Measurements from ENCODE around the gene SLC10A3. TPM values are rescaled to one million over a fixed set of nuclear protein-coding genes. Genes with fewer than 3 reads are reported as not detected.

Gene SLC10A3
- polyA plus RNA-seq, 6 donors from 2014 or later, result 33.5 to 65.1 (median 38.0) TPM

GRCh38 chrX:154463611-154464220, 26.7 kb downstream of the SLC10A3 start:
- Mint-ChIP-seq H3K27me3 (no peaks in the 10 kb centered on the region), H3K4me1 (peaks cover 4 to 21% (median 14%) of the 10 kb centered on the region in 3 donors), H3K36me3 (no peaks in the 10 kb centered on the region), H3K4me3 (no peak overlapping the region), H3K27ac (peak overlapping the region in 1 of 6 donors; percentile 21), H3K9me3 (peaks cover 0 to 2% (median 0%) of the 10 kb centered on the region in 7 donors)
- no peak for ATAC-seq (ENCODE audit: low read depth in 2 of 2)
- no peak for DNase-seq

- H3K27ac Mint-ChIP-seq, result no peak overlapping the region
- ATAC-seq (ENCODE audit: low read depth in 2 of 2), result no peak
- no peak for DNase-seq
- no peaks in the 10 kb centered on the region for H3K27me3 Mint-ChIP-seq
- H3K4me3 Mint-ChIP-seq, result no peak overlapping the region
- H3K4me1 Mint-ChIP-seq, result peaks cover 6 to 24% (median 16%) of the 10 kb centered on the region in 3 donors
- H3K36me3 Mint-ChIP-seq, result no peaks in the 10 kb centered on the region
- H3K9me3 Mint-ChIP-seq, result peaks cover 0 to 3% (median 0%) of the 10 kb centered on the region in 7 donors
These were observed 28.0 kb downstream of the SLC10A3 start for GRCh38 chrX:154462396-154462795.

- Mint-ChIP-seq H3K9me3 (peaks cover 0 to 7% (median 0%) of the 10 kb centered on the region in 7 donors), H3K4me3 (peak overlapping the region in 5 of 8 donors; percentile 5 to 74 (median 51)), H3K4me1 (peaks cover 9 to 28% (median 19%) of the 10 kb centered on the region in 3 donors), H3K27ac (no peak overlapping the region), H3K36me3 (no peaks in the 10 kb centered on the region), H3K27me3 (no peaks in the 10 kb centered on the region)
- ATAC-seq (ENCODE audit: low read depth in 2 of 2) (no peak), DNase-seq (no peak)
These were observed 30.1 kb downstream of the SLC10A3 start for GRCh38 chrX:154460326-154460725.

- Mint-ChIP-seq H3K4me3 (peak overlapping the region in 7 of 8 donors; percentile 29 to 89 (median 73)), H3K36me3 (no peaks in the 10 kb centered on the region), H3K4me1 (peaks cover 9 to 28% (median 19%) of the 10 kb centered on the region in 3 donors), H3K27me3 (no peaks in the 10 kb centered on the region), H3K27ac (no peak overlapping the region), H3K9me3 (peaks cover 0 to 9% (median 0%) of the 10 kb centered on the region in 7 donors)
- DNase-seq, result no peak
- no peak for ATAC-seq (ENCODE audit: low read depth in 2 of 2)
These were observed 30.6 kb downstream of the SLC10A3 start for GRCh38 chrX:154459832-154460231.

GRCh38 chrX:154458954-154459778, 31.3 kb downstream of the SLC10A3 start:
- no peak for DNase-seq
- Mint-ChIP-seq H3K27ac (peak overlapping the region in 4 of 6 donors; percentile 25 to 76 (median 64)), H3K4me1 (peaks cover 11 to 28% (median 19%) of the 10 kb centered on the region in 3 donors), H3K36me3 (no peaks in the 10 kb centered on the region), H3K27me3 (no peaks in the 10 kb centered on the region), H3K9me3 (peaks cover 0 to 9% (median 0%) of the 10 kb centered on the region in 7 donors), H3K4me3 (peak overlapping the region; percentile 74 to 89 (median 84))
- ATAC-seq (ENCODE audit: low read depth in 2 of 2), result peak in 1 of 2 donors; percentile 14

- ATAC-seq (ENCODE audit: low read depth in 2 of 2), result peak; percentile 79 to 82
- peak; percentile 71 for DNase-seq
- Mint-ChIP-seq H3K36me3 (no peaks in the 10 kb centered on the region), H3K4me3 (peak within 1 kb of the TSS; percentile 86 to 97 (median 92)), H3K27ac (peak within 1 kb of the TSS; percentile 69 to 97 (median 94)), H3K27me3 (no peaks in the 10 kb centered on the region), H3K4me1 (peaks cover 11 to 28% (median 19%) of the 10 kb centered on the region in 3 donors), H3K9me3 (peaks cover 0 to 9% (median 0%) of the 10 kb centered on the region in 7 donors)
These were observed 32.1 kb downstream of the SLC10A3 start, which contains the start of gene PLXNA3 for GRCh38 chrX:154458116-154458953. PLXNA3 (plus strand) TSS chrX:154458281; CDS start chrX:154460184, 1,903 bp downstream.

GRCh38 chrX:154457491-154458115, 32.8 kb downstream of the SLC10A3 start:
- peak overlapping the region; percentile 69 to 97 (median 94) for H3K27ac Mint-ChIP-seq
- ATAC-seq (ENCODE audit: low read depth in 2 of 2), result peak; percentile 73 to 75
- no peaks in the 10 kb centered on the region for H3K36me3 Mint-ChIP-seq
- peaks cover 11 to 28% (median 19%) of the 10 kb centered on the region in 3 donors for H3K4me1 Mint-ChIP-seq
- peaks cover 0 to 7% (median 0%) of the 10 kb centered on the region in 7 donors for H3K9me3 Mint-ChIP-seq
- peak overlapping the region; percentile 86 to 97 (median 92) for H3K4me3 Mint-ChIP-seq
- peak; percentile 73 for DNase-seq
- no peaks in the 10 kb centered on the region for H3K27me3 Mint-ChIP-seq

- peaks cover 0 to 7% (median 0%) of the 10 kb centered on the region in 7 donors for H3K9me3 Mint-ChIP-seq
- no peaks in the 10 kb centered on the region for H3K27me3 Mint-ChIP-seq
- ATAC-seq (ENCODE audit: low read depth in 2 of 2), result no peak
- H3K36me3 Mint-ChIP-seq, result no peaks in the 10 kb centered on the region
- peaks cover 6 to 7% (median 6%) of the 10 kb centered on the region in 3 donors for H3K4me1 Mint-ChIP-seq
- peak overlapping the region in 1 of 6 donors; percentile 74 for H3K27ac Mint-ChIP-seq
- peak overlapping the region in 1 of 8 donors; percentile 12 for H3K4me3 Mint-ChIP-seq
- no peak for DNase-seq
These were observed 37.6 kb downstream of the SLC10A3 start for GRCh38 chrX:154452823-154453222.

GRCh38 chrX:154450312-154450711, 40.1 kb downstream of the SLC10A3 start:
- DNase-seq (no peak), ATAC-seq (ENCODE audit: low read depth in 2 of 2) (no peak)
- H3K36me3 Mint-ChIP-seq, result no peaks in the 10 kb centered on the region
- peaks cover 5 to 6% (median 6%) of the 10 kb centered on the region in 3 donors for H3K4me1 Mint-ChIP-seq
- peaks cover 0 to 3% (median 0%) of the 10 kb centered on the region in 7 donors for H3K9me3 Mint-ChIP-seq
- H3K27ac Mint-ChIP-seq, result no peak overlapping the region
- no peak overlapping the region for H3K4me3 Mint-ChIP-seq
- no peaks in the 10 kb centered on the region for H3K27me3 Mint-ChIP-seq

- DNase-seq (no peak), ATAC-seq (ENCODE audit: low read depth in 2 of 2) (no peak)
- Mint-ChIP-seq H3K36me3 (no peaks in the 10 kb centered on the region), H3K27ac (no peak overlapping the region), H3K4me1 (peaks cover 5 to 11% (median 6%) of the 10 kb centered on the region in 3 donors), H3K9me3 (peaks cover 0 to 2% (median 0%) of the 10 kb centered on the region in 7 donors), H3K4me3 (peak overlapping the region in 1 of 8 donors; percentile 76), H3K27me3 (no peaks in the 10 kb centered on the region)
These were observed 40.8 kb downstream of the SLC10A3 start for GRCh38 chrX:154449618-154450017.

GRCh38 chrX:154448484-154448883, 41.9 kb downstream of the SLC10A3 start:
- peak overlapping the region in 1 of 8 donors; percentile 57 for H3K4me3 Mint-ChIP-seq
- no peak for ATAC-seq (ENCODE audit: low read depth in 2 of 2)
- H3K36me3 Mint-ChIP-seq, result no peaks in the 10 kb centered on the region
- no peaks in the 10 kb centered on the region for H3K27me3 Mint-ChIP-seq
- DNase-seq, result no peak
- peaks cover 5 to 10% (median 9%) of the 10 kb centered on the region in 3 donors for H3K4me1 Mint-ChIP-seq
- H3K9me3 Mint-ChIP-seq, result no peaks in the 10 kb centered on the region
- H3K27ac Mint-ChIP-seq, result no peak overlapping the region

- no peaks in the 10 kb centered on the region for H3K9me3 Mint-ChIP-seq
- H3K4me3 Mint-ChIP-seq, result peak overlapping the region in 1 of 8 donors; percentile 25
- H3K27ac Mint-ChIP-seq, result peak overlapping the region in 3 of 6 donors; percentile 31 to 81 (median 69)
- H3K4me1 Mint-ChIP-seq, result peaks cover 5 to 13% (median 10%) of the 10 kb centered on the region in 3 donors
- no peaks in the 10 kb centered on the region for H3K27me3 Mint-ChIP-seq
- ATAC-seq (ENCODE audit: low read depth in 2 of 2) (no peak), DNase-seq (no peak)
- no peaks in the 10 kb centered on the region for H3K36me3 Mint-ChIP-seq
These were observed 44.0 kb downstream of the SLC10A3 start for GRCh38 chrX:154446430-154446829.
